ENCODE measurements around the gene NAAA.
"Not testable (repeated sequence)": the region's sequence is repeated elsewhere in the genome, so short reads cannot be mapped to it uniquely, and the experiment has no call there.

The NAAA gene

GRCh38 chr4:75930152-75930551 lies 10.7 kb downstream of the NAAA start (continued):
- TF ChIP-seq ESRRG (CRISPR knock-in tag; IDR thresholded peaks at IDR 0.05) (no peak), SNAI2 (CRISPR knock-in tag; IDR thresholded peaks at IDR 0.05) (no peak), BACH2 (CRISPR knock-in tag; IDR thresholded peaks at IDR 0.05; ENCODE audit: borderline replicate concordance) (no peak), TOX (CRISPR knock-in tag; IDR thresholded peaks at IDR 0.05; ENCODE audit: borderline replicate concordance) (no peak)

GRCh38 chr4:75924916-75925315 lies 15.9 kb downstream of the NAAA start:
- not testable (repeated sequence) for ATAC-seq

- no peak for ATAC-seq
Measured at GRCh38 chr4:75924309-75924827, 16.4 kb downstream of the NAAA start.

GRCh38 chr4:75922588-75922987 lies 18.2 kb downstream of the NAAA start:
- TF ChIP-seq ARNTL (CRISPR knock-in tag; IDR thresholded peaks at IDR 0.05; ENCODE audit: borderline replicate concordance, low read depth), result no peak
- no peak for TF ChIP-seq ZNF70 (CRISPR knock-in tag; IDR thresholded peaks at IDR 0.05)
- TF ChIP-seq BACH2 (CRISPR knock-in tag; IDR thresholded peaks at IDR 0.05; ENCODE audit: borderline replicate concordance), result no peak
- no peak for TF ChIP-seq CSRNP3 (CRISPR knock-in tag; IDR thresholded peaks at IDR 0.05)
- TF ChIP-seq ZFP3 (CRISPR knock-in tag; IDR thresholded peaks at IDR 0.05), result no peak
- TF ChIP-seq TSHZ2 (CRISPR knock-in tag; IDR thresholded peaks at IDR 0.05), result no peak
- TF ChIP-seq ZC3H10 (CRISPR knock-in tag; IDR thresholded peaks at IDR 0.05), result no peak
- TF ChIP-seq ZNF565 (CRISPR knock-in tag; conservative IDR thresholded peaks at IDR 0.05; ENCODE audit: low read depth), result no peak
- TF ChIP-seq PATZ1 (CRISPR knock-in tag; IDR thresholded peaks at IDR 0.05; ENCODE audit: borderline replicate concordance), result no peak
- no peak for TF ChIP-seq SNAI2 (CRISPR knock-in tag; IDR thresholded peaks at IDR 0.05)
- TF ChIP-seq ESRRG (CRISPR knock-in tag; IDR thresholded peaks at IDR 0.05), result no peak
- no peak for ATAC-seq

More at GRCh38 chr4:75924309-75924827, 16.4 kb downstream of the NAAA start:
- TF ChIP-seq POU6F1 (CRISPR knock-in tag; IDR thresholded peaks at IDR 0.05; ENCODE audit: borderline replicate concordance, low read depth) (no peak), ZNF565 (CRISPR knock-in tag; conservative IDR thresholded peaks at IDR 0.05; ENCODE audit: low read depth) (no peak), CSRNP3 (CRISPR knock-in tag; IDR thresholded peaks at IDR 0.05) (no peak)

GRCh38 chr4:75921910-75922309 lies 18.9 kb downstream of the NAAA start:
- no peak for ATAC-seq
- TF ChIP-seq ZNF8 (CRISPR knock-in tag; IDR thresholded peaks at IDR 0.05), result no peak
- TF ChIP-seq ZFP3 (CRISPR knock-in tag; IDR thresholded peaks at IDR 0.05), result no peak
- no peak for TF ChIP-seq CSRNP3 (CRISPR knock-in tag; IDR thresholded peaks at IDR 0.05)
- no peak for TF ChIP-seq ARNTL (CRISPR knock-in tag; IDR thresholded peaks at IDR 0.05; ENCODE audit: borderline replicate concordance, low read depth)
- TF ChIP-seq TCF4 (CRISPR knock-in tag; IDR thresholded peaks at IDR 0.05; ENCODE audit: borderline replicate concordance), result no peak
- no peak for TF ChIP-seq POU6F1 (CRISPR knock-in tag; IDR thresholded peaks at IDR 0.05; ENCODE audit: borderline replicate concordance, low read depth)
- no peak for TF ChIP-seq ESRRG (CRISPR knock-in tag; IDR thresholded peaks at IDR 0.05)
- TF ChIP-seq ZFP30 (CRISPR knock-in tag; IDR thresholded peaks at IDR 0.05), result no peak
- no peak for TF ChIP-seq OSR1 (CRISPR knock-in tag; IDR thresholded peaks at IDR 0.05)
- no peak for TF ChIP-seq ZNF70 (CRISPR knock-in tag; IDR thresholded peaks at IDR 0.05)
- TF ChIP-seq CREB5 (CRISPR knock-in tag; IDR thresholded peaks at IDR 0.05; ENCODE audit: low read depth), result no peak
